ENCODE data around the gene KDM6A.
"Not testable (repeated sequence)": the region's sequence is repeated elsewhere in the genome, so short reads cannot be mapped to it uniquely, and the experiment has no call there.

KDM6A gene

DNA sequence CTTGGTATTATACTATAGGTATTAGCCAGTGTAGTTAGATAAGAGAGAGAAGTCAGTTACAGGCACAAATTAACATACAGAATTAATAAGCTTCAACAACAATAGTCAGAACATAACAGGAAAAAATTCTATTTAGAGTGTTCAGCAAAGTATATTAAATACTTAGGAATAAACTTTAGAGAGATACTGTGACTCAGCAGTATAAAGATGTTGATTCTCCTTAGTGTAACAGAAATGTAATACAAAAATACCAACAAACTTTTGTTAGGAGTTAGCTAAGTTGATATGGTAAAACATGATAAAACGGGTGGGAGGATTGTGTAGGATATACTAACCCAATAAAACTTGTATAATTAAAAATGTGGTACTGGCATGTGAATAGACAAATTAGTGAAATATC lies 173.4 kb downstream of the KDM6A start:
- Histone ChIP-seq H3K36me3 (ENCODE audit: control insufficient read depth, insufficient read depth, low read length) (no peaks in the 10 kb centered on the region), H3K4me1 (no peaks in the 10 kb centered on the region), H3K9ac (no peak overlapping the region), H3K4me2 (ENCODE audit: low read length) (no peak overlapping the region), H2AFZ (no peak overlapping the region), H3K4me3 (ENCODE audit: low read depth, low read length) (no peak overlapping the region), H3K9me3 (ENCODE audit: control insufficient read depth, low read length) (no peaks in the 10 kb centered on the region), H3K27me3 (ENCODE audit: control insufficient read depth, insufficient read depth, low read length) (no peaks in the 10 kb centered on the region), H3K27ac (no peak overlapping the region), H3K79me2 (no peaks in the 10 kb centered on the region)
- TF ChIP-seq, protein P1, sequence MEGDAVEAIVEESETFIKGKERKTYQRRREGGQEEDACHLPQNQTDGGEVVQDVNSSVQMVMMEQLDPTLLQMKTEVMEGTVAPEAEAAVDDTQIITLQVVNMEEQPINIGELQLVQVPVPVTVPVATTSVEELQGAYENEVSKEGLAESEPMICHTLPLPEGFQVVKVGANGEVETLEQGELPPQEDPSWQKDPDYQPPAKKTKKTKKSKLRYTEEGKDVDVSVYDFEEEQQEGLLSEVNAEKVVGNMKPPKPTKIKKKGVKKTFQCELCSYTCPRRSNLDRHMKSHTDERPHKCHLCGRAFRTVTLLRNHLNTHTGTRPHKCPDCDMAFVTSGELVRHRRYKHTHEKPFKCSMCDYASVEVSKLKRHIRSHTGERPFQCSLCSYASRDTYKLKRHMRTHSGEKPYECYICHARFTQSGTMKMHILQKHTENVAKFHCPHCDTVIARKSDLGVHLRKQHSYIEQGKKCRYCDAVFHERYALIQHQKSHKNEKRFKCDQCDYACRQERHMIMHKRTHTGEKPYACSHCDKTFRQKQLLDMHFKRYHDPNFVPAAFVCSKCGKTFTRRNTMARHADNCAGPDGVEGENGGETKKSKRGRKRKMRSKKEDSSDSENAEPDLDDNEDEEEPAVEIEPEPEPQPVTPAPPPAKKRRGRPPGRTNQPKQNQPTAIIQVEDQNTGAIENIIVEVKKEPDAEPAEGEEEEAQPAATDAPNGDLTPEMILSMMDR (IDR thresholded peaks at IDR 0.05) = no peak

DNA sequence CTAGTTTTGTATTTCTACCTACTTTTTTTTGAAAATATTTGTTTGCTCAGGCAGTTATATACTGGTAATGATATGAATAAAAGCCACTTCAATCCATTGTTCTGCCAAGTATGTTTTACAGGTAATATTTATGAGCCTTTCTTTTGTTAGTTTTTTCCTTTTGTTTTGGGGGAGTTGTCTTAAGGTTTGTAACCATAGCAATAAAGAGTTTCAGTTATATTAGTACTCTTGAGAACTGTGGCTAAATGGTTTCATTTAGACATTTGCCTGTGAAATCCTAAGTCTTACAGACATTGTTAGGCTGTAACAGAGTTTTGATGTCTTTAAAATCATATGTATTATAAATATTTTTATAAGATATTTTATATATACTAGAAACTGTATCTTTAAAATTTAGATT lies 177.6 kb downstream of the KDM6A start:
- Histone ChIP-seq H3K79me2 (no peaks in the 10 kb centered on the region), H3K27me3 (ENCODE audit: control insufficient read depth, insufficient read depth, low read length) (no peaks in the 10 kb centered on the region)
- TF ChIP-seq, protein P1 (IDR thresholded peaks at IDR 0.05) = no peak

DNA sequence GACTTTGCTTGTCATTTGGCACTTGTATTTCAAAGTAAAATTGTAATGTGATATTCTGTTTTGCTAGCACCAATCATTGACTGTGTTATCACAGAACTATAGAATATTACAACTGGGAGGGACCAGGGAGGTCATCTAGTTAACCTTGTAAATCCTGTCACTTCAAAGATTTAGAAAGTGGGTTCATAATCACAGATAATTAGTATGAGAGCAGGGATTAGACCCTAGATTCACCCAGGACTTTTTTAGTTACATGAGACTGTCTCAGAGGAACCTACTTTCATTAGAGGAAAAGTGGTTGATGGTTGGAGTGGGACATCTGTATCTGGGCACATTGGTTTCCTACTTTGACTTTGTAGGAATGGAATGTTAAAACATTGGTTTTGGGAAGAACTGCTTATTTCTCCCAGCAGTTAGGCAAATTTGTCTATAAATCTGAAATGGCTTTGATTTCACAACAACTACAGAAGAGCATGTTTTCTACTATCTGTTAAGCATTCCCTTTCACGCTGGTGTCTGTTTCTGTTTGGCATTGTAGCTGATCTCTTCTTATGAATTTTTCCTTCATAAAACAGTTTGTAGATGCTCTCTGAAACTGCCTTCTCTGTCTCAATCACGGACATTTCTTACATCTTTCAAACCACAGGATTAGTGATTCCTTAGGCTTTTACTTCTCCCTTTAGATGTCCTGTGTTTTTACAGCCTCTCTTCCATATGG lies 183.6 kb downstream of the KDM6A start:
- no peaks in the 10 kb centered on the region for H3K27me3 ChIP-seq (ENCODE audit: control insufficient read depth, insufficient read depth, low read length)
- no peak overlapping the region for H3K27ac ChIP-seq
- no peaks in the 10 kb centered on the region for H3K9me3 ChIP-seq (ENCODE audit: control insufficient read depth, low read length)
- H3K9ac ChIP-seq = no peak overlapping the region
- H2AFZ ChIP-seq = no peak overlapping the region
- peaks cover 5% of the 10 kb centered on the region for H3K4me1 ChIP-seq
- no peaks in the 10 kb centered on the region for H3K36me3 ChIP-seq (ENCODE audit: control insufficient read depth, insufficient read depth, low read length)
- TF ChIP-seq, protein P1 (IDR thresholded peaks at IDR 0.05) = no peak
- no peaks in the 10 kb centered on the region for H3K79me2 ChIP-seq
- H3K4me2 ChIP-seq (ENCODE audit: low read length) = no peak overlapping the region
- no peak overlapping the region for H3K4me3 ChIP-seq (ENCODE audit: low read depth, low read length)

More for the DNA sequence above, 177.6 kb downstream of the KDM6A start:
- no peaks in the 10 kb centered on the region for H3K36me3 ChIP-seq (ENCODE audit: control insufficient read depth, insufficient read depth, low read length)
- no peak overlapping the region for H3K27ac ChIP-seq
- H3K9ac ChIP-seq = no peak overlapping the region
- no peak overlapping the region for H2AFZ ChIP-seq
- H3K4me2 ChIP-seq (ENCODE audit: low read length) = no peak overlapping the region
- H3K9me3 ChIP-seq (ENCODE audit: control insufficient read depth, low read length) = no peaks in the 10 kb centered on the region
- H3K4me3 ChIP-seq (ENCODE audit: low read depth, low read length) = no peak overlapping the region
- H3K4me1 ChIP-seq = no peaks in the 10 kb centered on the region

DNA sequence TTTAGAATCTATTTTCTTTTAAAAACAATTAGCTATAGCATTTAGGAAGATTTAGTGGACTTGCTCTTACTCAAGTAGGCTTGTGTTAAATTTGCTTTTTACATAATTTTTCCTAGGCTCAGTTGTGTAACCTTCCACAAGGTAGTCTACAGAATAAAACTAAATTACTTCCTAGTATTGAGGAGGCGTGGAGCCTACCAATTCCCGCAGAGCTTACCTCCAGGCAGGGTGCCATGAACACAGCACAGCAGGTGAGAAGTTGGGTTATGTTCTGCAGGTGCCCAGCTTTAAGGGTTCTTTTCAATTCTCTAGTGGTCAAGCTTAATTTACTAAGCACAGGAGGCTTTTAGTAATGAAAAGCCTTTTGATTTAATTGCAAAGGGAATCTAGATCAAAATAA lies 186.9 kb downstream of the KDM6A start:
- H3K9ac ChIP-seq; H3K27me3 ChIP-seq (ENCODE audit: control insufficient read depth, insufficient read depth, low read length); H3K4me1 ChIP-seq; H3K4me3 ChIP-seq (ENCODE audit: low read depth, low read length); H2AFZ ChIP-seq; H3K79me2 ChIP-seq; H3K4me2 ChIP-seq (ENCODE audit: low read length); H3K27ac ChIP-seq; H3K36me3 ChIP-seq (ENCODE audit: control insufficient read depth, insufficient read depth, low read length); H3K9me3 ChIP-seq (ENCODE audit: control insufficient read depth, low read length): not testable (repeated sequence)

DNA sequence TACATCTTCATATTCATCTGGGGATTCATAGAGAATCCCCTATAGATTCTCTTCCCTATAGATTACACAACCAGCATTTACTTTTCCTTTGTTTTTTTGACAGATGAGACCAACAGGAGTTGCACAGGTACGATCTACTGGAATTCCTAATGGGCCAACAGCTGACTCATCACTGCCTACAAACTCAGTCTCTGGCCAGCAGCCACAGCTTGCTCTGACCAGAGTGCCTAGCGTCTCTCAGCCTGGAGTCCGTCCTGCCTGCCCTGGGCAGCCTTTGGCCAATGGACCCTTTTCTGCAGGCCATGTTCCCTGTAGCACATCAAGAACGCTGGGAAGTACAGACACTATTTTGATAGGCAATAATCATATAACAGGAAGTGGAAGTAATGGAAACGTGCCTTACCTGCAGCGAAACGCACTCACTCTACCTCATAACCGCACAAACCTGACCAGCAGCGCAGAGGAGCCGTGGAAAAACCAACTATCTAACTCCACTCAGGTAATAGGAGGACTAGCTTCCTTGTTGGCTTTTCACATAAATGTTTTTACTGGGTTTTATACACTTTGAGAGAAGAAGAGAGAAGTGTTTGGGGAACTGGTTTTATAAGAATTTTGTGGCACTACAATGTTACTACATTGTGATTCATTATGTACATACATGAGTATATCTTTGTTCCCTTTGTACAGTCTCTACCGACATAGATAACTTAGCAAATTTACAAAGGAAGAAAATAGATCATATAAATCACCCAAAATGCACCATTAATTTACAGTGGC lies 190.5 kb downstream of the KDM6A start:
- Histone ChIP-seq H3K9ac (no peak overlapping the region), H2AFZ (no peak overlapping the region), H3K4me3 (ENCODE audit: low read depth, low read length) (no peak overlapping the region), H3K36me3 (ENCODE audit: control insufficient read depth, insufficient read depth, low read length) (no peaks in the 10 kb centered on the region), H3K9me3 (ENCODE audit: control insufficient read depth, low read length) (no peaks in the 10 kb centered on the region), H3K27me3 (ENCODE audit: control insufficient read depth, insufficient read depth, low read length) (no peaks in the 10 kb centered on the region), H3K27ac (no peak overlapping the region), H3K79me2 (no peaks in the 10 kb centered on the region), H3K4me1 (no peaks in the 10 kb centered on the region), H3K4me2 (ENCODE audit: low read length) (no peak overlapping the region)
- TF ChIP-seq, protein P1 (IDR thresholded peaks at IDR 0.05) = no peak

Data from parathyroid adenoma (tissue), 2 donors.